Measurements from ENCODE around the gene PPIL6.

GRCh38 chr6:109360791-109361190 lies 79.6 kb downstream of the PPIL6 start:
- TF ChIP-seq POLR2A (IDR thresholded peaks at IDR 0.05) (no peak), CTCF (IDR thresholded peaks at IDR 0.05) (no peak)

Measured in gastroesophageal sphincter (tissue), 3 donors.